SKM-1 (cell line): ENCODE measurements around the gene ILRUN.
"Not testable (repeated sequence)": the region's sequence is repeated elsewhere in the genome, so short reads cannot be mapped to it uniquely, and the experiment has no call there.

Source experiments
- DNase-seq: peaks from one replicate; lab custom pipeline; 2025; ENCODE audit not compliant: unreplicated experiment; lab: John Stamatoyannopoulos, UW

ILRUN gene

DNA sequence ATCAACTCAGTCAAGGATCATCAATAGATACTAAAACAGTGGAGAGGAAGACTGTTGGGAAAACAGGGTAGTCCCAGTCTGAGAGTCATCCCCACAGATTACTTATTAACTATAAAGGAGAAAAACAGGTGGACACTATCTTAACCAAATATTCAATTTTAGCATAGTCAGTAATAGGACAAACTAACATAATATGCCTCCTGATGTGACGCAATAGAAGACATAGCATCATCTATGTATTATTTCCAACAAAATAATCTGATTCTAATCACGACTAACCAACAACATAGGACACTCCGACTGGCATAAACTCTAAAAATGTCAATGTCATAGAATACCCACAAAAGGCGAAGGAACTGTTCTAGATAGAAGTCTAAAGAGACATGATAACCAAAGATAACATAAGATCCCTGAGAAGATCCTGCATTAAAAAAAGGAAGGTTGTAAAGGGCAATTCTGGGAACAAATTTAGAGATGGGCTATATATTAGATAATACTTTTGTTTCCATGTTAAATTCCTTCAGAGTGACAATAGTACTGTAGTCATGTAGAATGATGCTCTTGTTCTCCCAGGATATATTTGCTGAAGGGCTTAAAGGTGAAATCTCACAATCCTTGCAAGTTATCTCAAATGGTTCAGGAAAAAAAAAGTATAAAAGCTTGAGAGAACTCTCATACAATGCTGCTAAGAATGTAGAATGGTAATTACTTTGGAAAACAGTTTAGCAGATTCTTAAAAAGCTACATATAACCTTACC lies 28.9 kb downstream of the ILRUN start:
- DNase-seq, result no peak

DNA sequence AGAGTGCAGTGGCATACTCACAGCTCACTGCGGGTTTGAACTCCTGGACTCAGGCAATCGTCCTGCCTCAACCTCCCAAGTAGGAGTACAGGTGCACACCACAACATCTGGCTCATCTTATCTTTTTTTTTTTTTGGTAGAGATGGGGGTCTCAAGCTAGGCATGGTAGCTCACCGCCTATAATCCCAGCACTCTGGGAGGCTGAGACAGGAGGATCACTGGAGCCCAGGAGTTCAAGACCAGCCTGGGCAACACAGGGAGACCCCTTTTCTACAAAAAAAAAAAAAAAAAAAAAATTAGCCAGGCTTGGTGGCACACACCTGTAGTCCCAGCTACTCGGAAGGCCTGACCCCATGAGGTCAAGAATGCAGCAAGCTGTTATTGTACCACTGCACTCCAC lies 31.5 kb downstream of the ILRUN start:
- DNase-seq, result no peak

DNA sequence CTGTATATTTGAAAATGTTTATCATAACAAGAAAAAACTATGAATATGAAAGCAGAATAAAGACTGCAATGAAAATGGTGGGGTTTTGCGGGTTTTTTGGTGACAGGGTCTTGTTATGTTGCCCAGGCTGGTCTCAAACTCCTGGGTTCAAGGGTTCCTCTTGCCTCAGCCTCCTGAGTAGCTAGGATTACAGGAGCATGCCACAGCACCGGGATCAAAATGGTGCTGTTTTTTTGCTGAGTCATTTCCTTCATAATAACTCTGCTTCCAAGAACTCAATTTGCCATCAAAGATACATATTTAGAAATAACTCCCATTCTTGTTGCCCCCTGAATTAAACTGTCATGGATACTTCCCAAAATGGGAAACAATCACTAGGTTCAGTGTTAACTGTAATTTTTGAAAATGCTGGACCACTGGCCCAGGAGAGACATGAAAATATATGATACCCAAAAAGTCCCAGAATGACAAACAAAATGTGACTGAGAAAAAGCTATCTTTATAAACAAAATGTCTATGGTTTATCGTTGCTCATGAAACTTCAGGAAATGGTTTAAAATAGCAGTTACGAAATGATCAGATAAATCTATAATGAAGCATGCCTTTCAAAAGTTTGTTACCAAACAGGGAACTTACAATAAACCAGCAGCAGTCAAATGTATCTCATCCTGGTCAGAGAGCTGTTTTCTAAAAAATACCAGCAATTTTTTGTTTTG lies 32.2 kb downstream of the ILRUN start:
- DNase-seq, result peak; percentile 26

DNA sequence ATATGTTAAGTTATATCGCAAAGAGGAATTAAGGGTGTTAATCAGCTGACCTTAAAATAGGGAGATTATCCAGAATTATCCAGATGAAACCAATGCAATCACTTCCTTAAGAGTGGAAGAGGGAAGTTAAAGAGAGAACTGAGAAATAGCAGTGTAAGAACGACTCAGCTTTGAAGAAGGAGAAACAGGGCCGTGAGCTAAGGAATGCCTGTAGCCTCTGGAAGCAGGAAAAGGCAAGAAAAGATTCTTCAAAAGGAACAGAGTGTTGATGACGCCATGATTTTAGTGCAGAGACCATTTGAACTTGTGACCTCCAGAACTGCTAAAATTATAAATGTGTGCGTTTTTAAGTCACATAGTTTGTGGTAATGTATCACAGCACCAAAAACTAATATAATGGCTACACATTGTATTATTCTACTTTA lies 32.7 kb downstream of the ILRUN start:
- DNase-seq, result peak; percentile 51

DNA sequence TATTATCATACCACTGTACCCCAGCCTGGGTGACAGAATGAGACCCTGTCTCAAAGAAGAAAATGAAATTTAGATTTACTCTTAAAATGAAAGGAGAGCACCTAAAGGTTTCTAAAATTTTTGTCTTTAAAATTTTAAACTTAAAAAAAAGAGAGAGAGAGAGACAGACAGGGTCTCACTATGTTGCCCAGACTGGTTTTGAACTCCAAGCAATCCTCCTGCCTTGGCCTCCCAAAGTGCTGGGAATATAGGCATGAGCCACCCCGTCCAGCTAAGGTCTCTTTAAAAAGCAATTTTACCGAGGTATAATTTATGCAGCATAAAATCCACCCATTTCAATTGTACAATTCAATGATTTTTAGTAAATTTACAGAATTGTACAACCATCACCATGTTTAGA lies 33.2 kb downstream of the ILRUN start:
- no peak for DNase-seq

DNA sequence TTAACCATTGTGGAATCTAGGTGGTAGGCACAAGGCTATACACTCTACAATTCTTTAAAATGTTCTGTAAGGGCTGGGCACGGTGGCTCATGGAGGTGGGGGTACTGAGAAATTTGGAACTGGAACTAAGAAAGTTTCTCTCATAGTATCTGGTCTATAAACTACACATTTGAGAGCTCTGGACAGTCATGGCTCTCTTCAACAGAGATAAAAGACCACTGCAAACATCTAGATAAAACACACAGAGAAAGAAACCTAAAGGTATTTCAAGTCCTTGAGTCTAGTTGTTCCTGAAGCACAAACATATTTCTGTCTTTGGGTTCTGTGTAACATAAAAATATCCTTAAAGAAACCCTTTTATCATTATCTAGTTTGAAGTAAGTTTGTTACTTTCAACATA lies 35.2 kb downstream of the ILRUN start:
- no peak for DNase-seq

DNA sequence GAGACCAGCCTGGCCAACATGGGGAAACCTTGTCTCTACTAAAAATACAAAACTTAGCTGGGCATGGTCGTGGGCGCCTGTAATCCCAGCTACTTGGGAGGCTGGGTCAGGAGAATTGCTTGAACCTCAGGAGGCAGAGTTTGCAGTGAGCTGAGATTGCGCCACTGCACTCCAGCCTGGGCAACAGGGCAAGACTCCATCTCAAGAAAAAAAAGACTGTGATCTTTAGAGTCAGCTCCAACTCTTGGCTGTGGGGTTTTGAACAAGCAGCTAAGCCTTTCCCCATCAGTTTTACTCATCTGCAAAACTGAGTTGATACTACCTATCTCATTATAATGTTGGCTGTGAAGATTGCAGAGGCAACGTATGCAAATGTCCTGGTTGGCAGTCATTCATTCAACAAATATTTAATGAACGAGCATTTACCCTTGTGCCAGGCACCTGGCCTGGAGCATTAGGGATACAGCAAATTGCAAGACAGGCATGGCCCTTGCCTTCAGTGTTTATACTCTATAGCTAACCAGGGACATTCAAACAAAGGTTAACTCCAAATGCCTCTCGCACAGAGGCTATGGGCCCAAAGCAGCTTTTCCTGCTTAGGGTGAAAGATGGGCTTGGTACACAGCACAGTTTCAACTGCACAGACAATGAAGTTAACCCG lies 37.8 kb downstream of the ILRUN start:
- no peak for DNase-seq

DNA sequence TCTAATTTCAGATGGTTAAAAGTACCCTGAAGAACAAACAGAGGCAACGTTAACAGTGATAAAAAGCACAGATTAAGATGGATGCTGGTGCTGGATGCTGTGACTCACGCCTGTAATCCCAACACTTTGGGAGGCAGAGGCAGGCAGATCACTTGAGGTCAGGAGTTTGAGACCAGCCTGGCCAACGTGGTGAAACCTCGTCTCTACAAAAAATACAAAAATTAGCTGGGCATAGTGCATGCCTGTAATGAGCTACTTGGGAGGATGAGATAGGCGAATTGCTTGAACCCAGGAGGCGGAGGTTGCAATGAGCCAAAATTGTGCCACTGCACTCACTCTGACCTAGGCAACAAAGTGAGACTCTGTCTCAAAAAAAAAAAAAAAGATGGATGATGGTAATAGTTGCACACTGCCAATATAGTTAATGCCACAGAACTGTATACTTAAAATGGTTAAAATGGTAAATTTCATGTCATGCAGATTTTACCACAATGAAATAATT lies 38.5 kb downstream of the ILRUN start:
- DNase-seq, result not testable (repeated sequence)

DNA sequence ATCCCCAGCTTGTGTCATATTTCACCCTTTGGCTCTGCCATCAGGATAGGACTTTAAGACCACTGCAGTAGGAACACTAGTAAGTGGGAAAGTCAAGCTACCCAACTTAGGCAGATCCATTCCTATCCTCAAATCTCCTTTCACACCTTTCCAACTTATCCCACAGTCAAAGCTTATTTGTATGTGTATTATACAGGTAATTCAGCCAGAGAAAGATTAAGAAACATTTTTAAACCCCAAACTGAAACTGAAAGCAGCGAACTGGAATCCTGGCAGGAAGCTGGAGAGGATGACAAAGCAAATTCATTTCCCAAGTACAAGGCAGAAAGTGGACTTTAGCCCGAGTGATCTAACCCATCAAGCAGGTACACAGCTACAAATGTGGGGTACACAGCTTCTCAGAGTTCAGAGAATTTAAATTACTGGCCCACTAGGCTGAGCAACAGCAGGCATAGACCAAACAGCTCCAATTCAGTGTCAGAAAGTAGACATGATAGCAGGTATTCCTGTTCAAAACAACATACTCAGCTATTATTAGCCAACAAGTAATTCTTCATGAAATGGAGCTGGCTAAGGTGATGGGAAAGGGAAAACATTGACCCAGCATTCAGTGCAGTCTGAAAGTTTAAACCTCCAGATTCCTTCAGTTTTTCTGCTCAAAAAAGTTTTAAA lies 39.1 kb downstream of the ILRUN start:
- DNase-seq, result no peak

DNA sequence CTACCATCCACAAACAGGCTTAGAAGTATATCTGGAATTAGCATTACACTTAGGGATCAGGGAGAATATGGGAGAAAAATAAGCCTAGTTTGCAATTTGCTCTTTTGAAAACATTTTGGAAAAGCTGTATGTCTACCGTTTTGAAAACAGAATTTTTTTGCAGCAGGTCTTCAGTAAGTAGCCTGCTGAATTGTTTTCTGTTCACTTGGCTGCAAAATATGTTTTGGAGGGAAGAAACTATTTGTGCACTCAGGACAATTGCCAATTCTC lies 39.6 kb downstream of the ILRUN start:
- DNase-seq, result no peak

DNA sequence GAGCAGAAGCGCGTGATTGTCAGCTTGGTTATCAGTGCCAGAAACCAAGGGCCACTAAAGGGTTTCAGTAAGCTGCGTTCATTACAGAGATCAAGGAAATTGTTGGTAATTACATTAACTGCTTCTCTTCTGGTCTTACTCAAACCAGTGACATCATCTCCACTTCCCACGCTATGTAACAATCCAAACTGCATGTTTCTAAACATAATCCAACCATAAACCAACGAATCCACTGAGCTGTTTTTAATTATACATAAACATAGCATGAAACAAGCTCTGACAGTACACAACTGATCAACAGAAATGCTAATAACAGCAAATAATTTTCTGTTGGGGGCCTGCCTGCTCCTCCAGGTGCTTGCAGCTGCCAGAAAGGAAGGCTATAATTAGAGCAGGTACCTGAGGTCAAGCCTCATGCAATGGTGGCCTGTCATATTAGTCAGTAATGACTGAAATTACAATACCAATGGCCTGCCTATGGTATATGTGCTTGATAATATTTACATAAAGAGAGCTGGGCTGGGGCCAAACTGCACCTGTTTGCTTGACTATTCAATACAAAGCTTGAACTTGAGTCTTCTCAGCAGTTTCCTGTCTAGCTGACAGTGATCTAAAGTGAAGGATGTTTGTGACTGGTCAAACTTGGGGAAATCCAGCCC lies 40.1 kb downstream of the ILRUN start:
- DNase-seq, result no peak

DNA sequence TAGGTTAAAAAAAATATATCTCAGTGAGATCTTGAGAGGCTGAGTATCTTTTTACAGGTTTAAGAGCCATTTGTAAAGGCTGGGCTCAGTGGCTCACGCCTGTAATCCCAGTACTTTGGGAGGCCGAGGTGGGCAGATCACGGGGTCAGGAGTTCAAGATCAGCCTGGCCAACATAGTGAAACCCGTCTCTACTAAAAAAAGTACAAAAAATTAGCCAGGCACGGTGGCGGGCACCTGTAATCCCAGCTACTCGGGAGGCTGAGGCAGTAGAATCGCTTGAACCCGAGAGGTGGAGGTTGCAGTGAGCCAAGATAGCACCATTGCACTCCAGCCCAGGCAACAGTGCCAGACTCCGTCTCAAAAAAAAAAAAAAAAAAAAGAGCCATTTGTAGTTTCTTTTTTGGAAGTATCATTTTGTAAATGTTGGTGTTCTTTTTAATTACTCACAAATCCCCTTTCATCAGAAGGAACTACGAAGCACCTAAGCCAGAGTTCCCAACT lies 40.6 kb downstream of the ILRUN start:
- not testable (repeated sequence) for DNase-seq

DNA sequence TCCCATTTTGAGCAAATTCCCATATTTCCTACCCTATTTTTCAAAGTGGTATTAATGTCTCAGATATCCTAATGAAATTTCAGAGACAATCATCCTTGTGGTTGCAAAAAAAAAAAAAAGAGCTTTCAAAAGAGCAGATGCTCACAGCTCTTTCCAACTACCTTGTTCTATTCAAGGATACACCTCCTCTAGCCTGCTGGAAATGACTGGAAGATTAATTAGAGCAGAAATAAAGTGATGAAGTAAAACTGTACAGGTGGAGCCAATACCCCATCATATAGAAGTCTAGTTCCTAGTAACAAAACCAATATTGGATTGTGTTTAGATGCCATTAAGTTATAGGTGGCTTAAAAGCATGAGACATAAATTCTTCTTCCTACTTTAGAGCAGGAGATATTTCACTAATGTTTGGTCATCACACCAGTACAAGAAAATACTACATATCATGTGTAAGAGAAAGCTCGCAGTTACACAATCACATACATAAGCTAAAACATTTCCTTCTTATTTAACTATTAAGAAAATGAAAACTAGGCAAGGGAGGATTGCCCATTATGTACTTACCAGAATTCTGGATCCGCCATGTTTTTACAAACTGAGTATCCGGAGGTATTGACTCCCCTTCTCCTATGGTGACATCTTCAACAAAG lies 42.4 kb downstream of the ILRUN start:
- DNase-seq, result no peak

DNA sequence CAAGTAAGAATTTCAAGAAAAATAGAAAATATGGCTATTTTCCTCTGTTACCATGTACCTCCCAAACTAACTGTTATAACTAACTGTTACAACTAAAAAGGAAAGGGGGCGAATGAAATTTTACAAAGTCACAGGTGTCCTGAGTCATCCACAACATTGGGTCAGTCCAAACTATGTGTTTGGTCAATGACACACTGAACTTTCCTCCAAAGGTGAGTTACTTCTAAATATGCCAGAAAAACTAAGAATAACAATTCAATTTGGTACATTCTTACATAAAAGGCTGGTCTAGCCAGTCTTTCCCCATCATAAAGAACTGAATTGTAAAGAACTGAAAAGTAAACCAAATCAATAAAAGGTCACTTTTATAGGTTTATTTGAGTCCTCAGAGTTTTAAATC lies 44.3 kb downstream of the ILRUN start:
- DNase-seq, result no peak

DNA sequence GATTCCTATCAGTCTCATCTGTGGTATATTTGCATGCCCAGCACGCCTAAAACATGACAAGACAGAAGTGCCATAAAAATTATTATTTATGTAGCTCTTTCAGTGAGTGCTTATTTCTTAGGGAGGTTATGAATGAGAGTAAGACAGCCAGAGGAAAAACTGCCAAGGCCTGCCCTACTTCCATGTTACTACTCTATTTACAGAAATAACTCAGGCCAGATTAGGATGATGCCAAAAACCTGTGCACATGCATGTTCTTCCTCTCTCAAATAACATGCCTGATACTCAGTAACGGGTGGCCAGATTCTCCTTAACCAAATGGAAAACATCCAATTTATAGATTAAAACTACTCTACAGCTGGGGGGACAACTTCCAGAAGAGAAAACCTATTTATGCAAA lies 45.7 kb downstream of the ILRUN start:
- no peak for DNase-seq

DNA sequence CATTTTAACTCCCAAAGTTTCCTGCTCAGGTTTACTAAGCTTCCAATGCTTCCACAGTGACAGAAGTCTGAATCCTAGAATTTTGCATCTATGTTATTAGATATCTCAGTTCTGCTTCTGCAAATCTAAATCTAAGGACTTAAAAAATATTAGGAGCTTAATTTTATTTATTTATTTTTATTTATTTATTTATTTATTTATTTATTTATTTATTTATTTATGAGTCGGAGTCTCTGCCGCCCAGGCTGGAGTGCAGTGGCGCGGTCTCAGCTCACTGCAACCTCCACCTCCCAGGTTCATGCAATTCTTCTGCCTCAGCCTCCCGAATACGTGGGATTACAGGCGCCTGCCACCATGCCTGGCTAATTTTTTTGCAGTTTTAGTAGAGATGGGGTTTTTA lies 46.3 kb downstream of the ILRUN start:
- DNase-seq, result not testable (repeated sequence)

DNA sequence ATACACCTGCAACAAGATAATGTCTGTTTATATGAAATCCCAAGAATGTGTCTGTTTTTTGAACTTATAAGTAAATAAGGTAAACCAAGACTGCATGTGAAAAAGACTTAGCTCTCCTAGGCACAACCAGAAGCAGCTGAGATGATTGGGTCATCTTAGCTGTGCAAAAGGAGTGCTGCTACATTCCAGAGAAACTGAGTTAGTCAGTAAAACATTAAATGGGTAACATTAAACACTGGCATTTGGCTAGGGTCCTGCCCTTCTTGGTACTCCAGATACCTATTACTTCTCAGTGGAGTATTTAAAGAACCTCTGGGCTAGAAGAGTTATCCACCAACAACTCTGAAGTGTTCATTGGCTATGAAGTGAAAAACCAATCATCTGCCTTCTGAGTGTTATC lies 47.8 kb downstream of the ILRUN start:
- DNase-seq, result no peak
